Right lobe of liver (tissue), 6 donors: Measurements from ENCODE around the gene PDCD2L. TPM values are rescaled to one million over a fixed set of nuclear protein-coding genes. Genes with fewer than 3 reads are reported as not detected.

ENCODE experiments used
- ATAC-seq, 4 donors: fragments of 200-7000 bp; cut with Tn5 transposase; one replicate each; pipeline ENCODE4 v1.9.1; 2020; ENCODE audit warnings: mild to moderate bottlenecking in 4 of 4, moderate library complexity in 4 of 4
- DNase-seq, 3 donors: peaks; one replicate each; pipeline ENCODE4 v3.0.0-alpha.2; 2020
- H3K27ac ChIP-seq, 3 donors: fragments of 200-600 bp; one replicate each; pipeline ENCODE4 v1.8.0; 2022
- H3K27me3 ChIP-seq, 2 donors: fragments of 200-600 bp; one replicate each; pipeline ENCODE4 v1.8.0; 2022
- H3K36me3 ChIP-seq, 4 donors: fragments of 200-600 bp; sonication (generic) in 1 of 4; one replicate each; pipeline versions ENCODE4 v1.5.1 to v1.8.0; 2017 to 2022; ENCODE audit warnings: control low read depth in 1 of 4
- H3K4me1 ChIP-seq, 4 donors: fragments of 200-600 bp; sonication (generic) in 1 of 4; one replicate each; pipeline versions ENCODE4 v1.5.1 to v1.8.0; 2017 to 2022; ENCODE audit warnings: control low read depth in 1 of 4
- H3K4me3 ChIP-seq, 3 donors: fragments of 200-600 bp; one replicate each; pipeline ENCODE4 v1.8.0; 2022
- H3K9me3 ChIP-seq, 4 donors: fragments of 200-600 bp; sonication (generic) in 1 of 4; one replicate each; pipeline versions ENCODE4 v1.5.1 to v1.8.0; 2017 to 2022; ENCODE audit warnings: control low read depth in 1 of 4
- POLR2A ChIP-seq: fragments of 450-650 bp; IDR thresholded peaks from one replicate; pipeline ENCODE4 v1.6.1; 2017; ENCODE audit warnings: antibody characterized with exemption, mild to moderate bottlenecking
- WGBS: methylation state at CpG from one replicate; pipeline ENCODE4 v1.1.6; 2018; ENCODE audit warnings: low coverage, low lambda C conversion rate; ENCODE audit not compliant: insufficient coverage; ENCODE audit errors: missing lambda C conversion rate; 5-methylcytosine and 5-hydroxymethylcytosine counted together
- intact Hi-C, 2 donors: fragments of 100-400 bp; cut with DNase I; formaldehyde crosslinking; loops; one replicate each; pipeline versions ENCODE4 v1.11.2 to v1.14.1; 2022
- total RNA-seq, 6 experiments: library from RNA; depleted of rRNA in 2 of 6; stranded (reverse); fragments of >200 nt in 2 of 6; fragmentation: NEBNext Ultra II Directional in 3 of 6; extraction: Animal tissue kit (Norgen Biotek cat#: 25700) in 3 of 6; gene quantifications; one replicate each; pipeline versions ENCODE4 v1.1.0 to v1.2.4, GENCODE V29; 2016 to 2023
- TF ChIP-seq, protein P1 (sequence below), 4 donors: fragments of 200-600 bp in 3 of 4; fragments of 450-650 bp in 1 of 4; IDR thresholded peaks; one replicate each; pipeline versions ENCODE4 v1.5.1 to v1.8.0; 2016 to 2022; ENCODE audit warnings: antibody characterized with exemption in 4 of 4, mild to moderate bottlenecking in 2 of 4
- donor health status: DM: no; HTN: yes; CAD: no.
- donor health status: DM: no; HTN: no; CAD: no.
- donor health status: DM: no; HTN: no; CAD: no.
- donor health status: DM: no; HTN: yes; CAD: no.
- donor health status: DM: no; HTN: yes; CAD: no.

PDCD2L gene
- total RNA-seq, 6 experiments from 2014 or later, result 3.0 to 13.4 (median 4.5) TPM

DNA sequence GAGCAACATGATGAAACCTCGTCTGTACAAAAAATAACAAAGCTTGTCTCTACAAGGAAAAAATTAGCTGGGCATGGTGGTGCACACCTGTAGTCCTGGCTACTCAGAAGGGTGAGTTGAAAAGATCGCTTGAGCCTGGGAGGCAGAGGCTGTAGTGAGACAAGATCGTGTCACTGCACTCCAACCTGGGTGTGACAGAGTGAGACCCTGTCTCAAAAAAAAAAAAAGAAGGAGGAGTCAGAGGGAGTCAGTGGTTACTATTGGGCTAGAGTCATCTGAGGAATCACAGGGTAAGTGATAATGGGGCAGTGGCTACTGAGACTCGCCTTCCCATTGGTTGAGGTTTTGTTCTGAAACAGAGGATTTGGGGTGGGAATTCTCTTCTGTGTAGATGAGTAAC is 41.1 kb upstream of the PDCD2L start:
- no peaks in the 10 kb centered on the region for H3K9me3 ChIP-seq
- H3K4me1 ChIP-seq, result peaks cover 0 to 36% (median 10%) of the 10 kb centered on the region in 4 donors
- H3K27me3 ChIP-seq, result no peaks in the 10 kb centered on the region
- peaks cover 0 to 9% (median 6%) of the 10 kb centered on the region in 4 donors for H3K36me3 ChIP-seq
- H3K27ac ChIP-seq, result no peak overlapping the region
- intact Hi-C loops, result no loop called here
- 86% methylated on average over 3 of the region's 4 CpGs for WGBS
- DNase-seq (no peak), ATAC-seq (no peak)
- no peak overlapping the region for H3K4me3 ChIP-seq
- no peak for TF ChIP-seq POLR2A
- TF ChIP-seq, protein P1, sequence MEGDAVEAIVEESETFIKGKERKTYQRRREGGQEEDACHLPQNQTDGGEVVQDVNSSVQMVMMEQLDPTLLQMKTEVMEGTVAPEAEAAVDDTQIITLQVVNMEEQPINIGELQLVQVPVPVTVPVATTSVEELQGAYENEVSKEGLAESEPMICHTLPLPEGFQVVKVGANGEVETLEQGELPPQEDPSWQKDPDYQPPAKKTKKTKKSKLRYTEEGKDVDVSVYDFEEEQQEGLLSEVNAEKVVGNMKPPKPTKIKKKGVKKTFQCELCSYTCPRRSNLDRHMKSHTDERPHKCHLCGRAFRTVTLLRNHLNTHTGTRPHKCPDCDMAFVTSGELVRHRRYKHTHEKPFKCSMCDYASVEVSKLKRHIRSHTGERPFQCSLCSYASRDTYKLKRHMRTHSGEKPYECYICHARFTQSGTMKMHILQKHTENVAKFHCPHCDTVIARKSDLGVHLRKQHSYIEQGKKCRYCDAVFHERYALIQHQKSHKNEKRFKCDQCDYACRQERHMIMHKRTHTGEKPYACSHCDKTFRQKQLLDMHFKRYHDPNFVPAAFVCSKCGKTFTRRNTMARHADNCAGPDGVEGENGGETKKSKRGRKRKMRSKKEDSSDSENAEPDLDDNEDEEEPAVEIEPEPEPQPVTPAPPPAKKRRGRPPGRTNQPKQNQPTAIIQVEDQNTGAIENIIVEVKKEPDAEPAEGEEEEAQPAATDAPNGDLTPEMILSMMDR (IDR thresholded peaks at IDR 0.05), result no peak

DNA sequence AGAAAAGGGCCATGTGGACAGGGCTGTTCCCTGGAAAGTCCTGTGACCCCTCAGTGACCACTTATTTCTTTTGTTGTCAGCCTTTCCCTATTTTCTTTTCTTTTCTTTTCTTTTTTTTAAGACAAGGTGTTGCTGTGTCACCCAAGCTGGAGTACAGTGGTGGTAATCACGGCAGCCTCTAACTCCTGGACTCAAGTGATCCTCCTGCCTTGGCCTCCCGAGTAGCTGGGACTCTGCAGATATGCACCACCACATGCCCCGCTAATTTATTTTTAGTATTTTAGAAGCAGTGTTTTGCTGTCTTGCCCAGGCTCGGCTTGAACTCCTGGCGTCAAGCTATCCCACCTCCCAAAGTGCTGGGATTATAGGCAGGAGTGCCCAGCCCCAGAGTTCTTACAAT is 40.3 kb upstream of the PDCD2L start:
- H3K27ac ChIP-seq, result no peak overlapping the region
- H3K36me3 ChIP-seq, result peaks cover 0 to 15% (median 11%) of the 10 kb centered on the region in 4 donors
- H3K4me3 ChIP-seq, result no peak overlapping the region
- TF ChIP-seq, protein P1 (IDR thresholded peaks at IDR 0.05), result no peak
- no peak for TF ChIP-seq POLR2A
- DNase-seq (no peak), ATAC-seq (no peak)
- intact Hi-C loops, result no loop called here
- 100% methylated on average over 3 of the region's 5 CpGs for WGBS
- no peaks in the 10 kb centered on the region for H3K9me3 ChIP-seq
- H3K27me3 ChIP-seq, result no peaks in the 10 kb centered on the region
- peaks cover 0 to 31% (median 14%) of the 10 kb centered on the region in 4 donors for H3K4me1 ChIP-seq

DNA sequence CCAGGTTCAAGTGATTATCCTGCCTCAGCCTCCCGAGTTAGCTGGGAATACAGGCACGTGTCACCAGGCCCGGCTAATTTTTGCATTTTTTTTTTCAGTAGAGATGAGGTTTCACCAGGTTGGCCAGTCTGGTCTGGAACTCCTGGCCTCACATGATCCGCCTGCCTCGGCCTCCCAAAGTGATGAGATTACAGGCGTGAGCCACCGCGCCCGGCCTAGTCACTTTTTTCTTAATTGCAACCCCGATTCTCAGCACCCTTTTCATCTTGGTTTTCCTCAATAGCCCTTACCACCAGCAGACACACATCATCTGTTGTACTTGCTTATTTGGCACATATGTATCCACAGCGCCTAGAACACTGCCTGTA is 39.8 kb upstream of the PDCD2L start:
- Histone ChIP-seq H3K4me1 (peaks cover 0 to 36% (median 16%) of the 10 kb centered on the region in 4 donors), H3K36me3 (peaks cover 0 to 17% (median 11%) of the 10 kb centered on the region in 4 donors), H3K27me3 (no peaks in the 10 kb centered on the region), H3K9me3 (no peaks in the 10 kb centered on the region), H3K4me3 (peak overlapping the region; percentile 88 to 98 (median 98)), H3K27ac (peak overlapping the region in 2 of 3 donors; percentile 81 to 83)
- WGBS, result 57% methylated on average over 8 of the region's 11 CpGs
- TF ChIP-seq, protein P1 (IDR thresholded peaks at IDR 0.05), result no peak
- TF ChIP-seq POLR2A, result no peak
- no peak for ATAC-seq
- intact Hi-C loops, result no loop called here
- no peak for DNase-seq

DNA sequence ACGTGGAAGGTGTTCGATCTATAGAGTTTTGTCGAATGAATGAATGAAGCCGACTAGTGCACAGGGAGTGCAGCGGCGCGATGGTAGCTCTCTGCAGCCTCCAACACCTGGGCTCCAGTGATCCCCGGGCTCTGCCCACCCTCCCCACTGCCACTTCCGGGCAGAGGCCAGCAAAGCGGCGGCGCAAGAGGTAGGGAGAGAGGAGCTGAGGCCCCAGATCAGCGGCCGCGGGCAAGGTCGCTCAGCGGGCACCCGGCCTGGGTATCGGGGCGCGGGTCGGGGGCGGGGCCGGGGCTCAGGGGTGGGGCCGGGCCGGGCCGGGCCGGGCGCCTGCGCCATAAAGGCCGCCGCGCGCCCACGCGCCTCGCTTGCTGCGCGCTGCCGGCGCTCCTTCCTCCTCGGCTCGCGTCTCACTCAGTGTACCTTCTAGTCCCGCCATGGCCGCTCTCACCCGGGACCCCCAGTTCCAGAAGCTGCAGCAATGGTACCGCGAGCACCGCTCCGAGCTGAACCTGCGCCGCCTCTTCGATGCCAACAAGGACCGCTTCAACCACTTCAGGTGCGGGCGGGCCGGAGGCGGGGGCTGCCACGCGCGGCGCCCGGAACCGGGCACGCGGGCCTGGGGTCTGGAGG is 39.3 kb upstream of the PDCD2L start, which contains the start of gene GPI:
Gene GPI (plus strand): TSS at position 367 of the 633 bp plus-strand sequence. CDS start 71 bp downstream, at position 438.
- H3K9me3 ChIP-seq, result no peaks in the 10 kb centered on the region
- ATAC-seq (peak; percentile 71 to 89 (median 82)), DNase-seq (peak; percentile 75 to 80 (median 77))
- H3K4me3 ChIP-seq, result peak within 1 kb of the TSS; percentile 88 to 98 (median 98)
- WGBS, result 2% methylated on average over 11 of the region's 67 CpGs
- TF ChIP-seq POLR2A, result peak; percentile 65
- TF ChIP-seq, protein P1 (IDR thresholded peaks at IDR 0.05), result no peak
- H3K4me1 ChIP-seq, result peaks cover 0 to 36% (median 17%) of the 10 kb centered on the region in 4 donors
- H3K27ac ChIP-seq, result peak within 1 kb of the TSS; percentile 81 to 85 (median 83)
- H3K36me3 ChIP-seq, result peaks cover 0 to 17% (median 15%) of the 10 kb centered on the region in 4 donors
- intact Hi-C loops, result no loop called here
- no peaks in the 10 kb centered on the region for H3K27me3 ChIP-seq
